Heart left ventricle (tissue), 16 donors: ENCODE results near the gene ARFGAP1. TPM values are rescaled to one million over a fixed set of nuclear protein-coding genes. Genes with fewer than 3 reads are reported as not detected.

Experiments
- ATAC-seq, 4 donors: fragments of 200-7000 bp; cut with Tn5 transposase; one replicate each; pipeline ENCODE4 v1.9.1; 2020 to 2022; ENCODE audit warnings: moderate library complexity in 4 of 4, mild to moderate bottlenecking in 3 of 4, moderate number of reproducible peaks in 1 of 4
- DNase-seq, 5 donors: peaks; one replicate each; pipeline ENCODE4 v3.0.0-alpha.2; 2020
- H3K27ac ChIP-seq, 12 donors: fragments of 200-600 bp; sonication (generic) in 4 of 12; one replicate each; pipeline versions ENCODE4 v1.5.0 to v1.8.0; 2016 to 2022; ENCODE audit warnings: mild to moderate bottlenecking in 2 of 12
- H3K27me3 ChIP-seq, 9 donors: fragments of 200-600 bp; sonication (generic) in 2 of 9; one replicate each; pipeline versions ENCODE4 v1.5.1 to v1.8.0; 2016 to 2022; ENCODE audit warnings: mild to moderate bottlenecking in 3 of 9
- H3K36me3 ChIP-seq, 9 donors: fragments of 200-600 bp; sonication (generic) in 2 of 9; one replicate each; pipeline versions ENCODE4 v1.5.0 to v1.8.0; 2018 to 2022; ENCODE audit warnings: mild to moderate bottlenecking in 2 of 9
- H3K4me1 ChIP-seq, 12 donors: fragments of 200-600 bp; sonication (generic) in 4 of 12; one replicate each; pipeline versions ENCODE4 v1.5.0 to v1.8.0; 2016 to 2022; ENCODE audit warnings: mild to moderate bottlenecking in 3 of 12
- H3K4me3 ChIP-seq, 12 donors: fragments of 200-600 bp; sonication (generic) in 4 of 12; one replicate each; pipeline versions ENCODE4 v1.5.0 to v1.8.0; 2017 to 2022; ENCODE audit warnings: mild to moderate bottlenecking in 9 of 12, moderate library complexity in 4 of 12
- H3K9me3 ChIP-seq, 12 donors: fragments of 200-600 bp; sonication (generic) in 4 of 12; one replicate each; pipeline versions ENCODE4 v1.5.0 to v1.8.0; 2016 to 2022; ENCODE audit warnings: mild to moderate bottlenecking in 1 of 12
- CTCF ChIP-seq, 12 donors: fragments of 200-600 bp; sonication (generic) in 4 of 12; IDR thresholded peaks; one replicate each; pipeline versions ENCODE4 v1.5.0 to v1.8.0; 2018 to 2022; ENCODE audit warnings: antibody characterized with exemption in 12 of 12, mild to moderate bottlenecking in 5 of 12
- POLR2A ChIP-seq, 2 donors: fragments of 450-650 bp; IDR thresholded peaks; one replicate each; pipeline ENCODE4 v1.6.1; 2017; ENCODE audit warnings: antibody characterized with exemption in 2 of 2, mild to moderate bottlenecking in 2 of 2, moderate library complexity in 2 of 2
- WGBS, 4 donors: extraction: QIAGEN DNeasy Blood & Tissue Kit in 2 of 4; methylation state at CpG; one replicate each; pipeline versions ENCODE4 v1.1.5 to v1.1.7; 2013 to 2018; 5-methylcytosine and 5-hydroxymethylcytosine counted together
- intact Hi-C, 10 donors: fragments of 100-400 bp; cut with DNase I; formaldehyde crosslinking; loops; one replicate each; pipeline versions ENCODE4 v1.11.1 to v1.14.2; 2022
- polyA plus RNA-seq, 2 donors: library from polyadenylated mRNA; stranded (reverse); fragments of 200-250 nt; gene quantifications; one replicate each; pipeline ENCODE4 v1.2.3, GENCODE V29; 2013
- total RNA-seq, 9 donors: library from RNA; depleted of rRNA in 2 of 9; stranded (reverse); fragments of >200 nt in 2 of 9; fragmentation: NEBNext Ultra II Directional in 3 of 9; extraction: Animal tissue kit (Norgen Biotek cat#: 25700) in 3 of 9; gene quantifications; one replicate each; pipeline versions ENCODE4 v1.1.0 to v1.2.4, GENCODE V29; 2016 to 2023
- donor health status: ischemic (EF 13 %, LVEDD 7.1; RV severe dilation, severe dysfunction).
- donor health status: healthy with polysubstance abuse.
- donor health status: DM: no; HTN: yes; CAD: no.
- donor health status: DM: no; HTN: no; CAD: no.
- donor health status: ischemic (EF 25% LVEDD 6.9; RV normal size, moderate dysfunction).
- donor health status: ischemic (EF 25% LVEDD 5.7; RV mildly dilated, moderate dysfunction).
- donor health status: healthy.
- donor health status: DM: yes; HTN: yes; CAD: no.
- donor health status: ischemic (EF 35%, LVEDD 5.7; RV mildly dilated, moderate dysfunction).
- donor health status: nonischemic (EF 11% LVEDD 7.7; RV severe dilation, severe dysfunction).
- donor health status: DM: yes; HTN: yes; CAD: no.
- donor health status: PGD.
- donor health status: ischemic (EF 29% LVEDD 5.4; RV normal size, mild dysfunction).
- donor health status: nonischemic (EF 23%, LVEDD 6.1; RV moderate dilation, normal function).

Gene ARFGAP1
- total and polyA plus RNA-seq, 11 donors: 14.3 to 51.6 (median 29.5) TPM

GRCh38 chr20:63293456-63293855 is 20.8 kb downstream of the ARFGAP1 start:
- ATAC-seq (no peak), DNase-seq (peak in 2 of 5 donors; percentile 12 to 53)
- intact Hi-C loops: no loop called here
- no peaks in the 10 kb centered on the region for H3K9me3 ChIP-seq
- peaks cover 0 to 7% (median 0%) of the 10 kb centered on the region in 12 donors for H3K4me1 ChIP-seq
- no peak overlapping the region for H3K4me3 ChIP-seq
- WGBS, 4 donors: 30 to 66% (median 60%) methylated on average over 2 to 11 of the region's 11 CpGs
- H3K27ac ChIP-seq: no peak overlapping the region
- H3K36me3 ChIP-seq: peaks cover 0 to 11% (median 5%) of the 10 kb centered on the region in 9 donors
- TF ChIP-seq POLR2A (IDR thresholded peaks at IDR 0.05) (no peak), CTCF (IDR thresholded peaks at IDR 0.05) (no peak)
- H3K27me3 ChIP-seq: peaks cover 16 to 49% (median 37%) of the 10 kb centered on the region in 9 donors

- 60 to 92% (median 75%) methylated on average over 8 to 22 of the region's 22 CpGs for WGBS, 4 donors
- DNase-seq (peak in 1 of 5 donors; percentile 8), ATAC-seq (no peak)
- Histone ChIP-seq H3K27ac (no peak overlapping the region), H3K9me3 (no peaks in the 10 kb centered on the region), H3K4me1 (peaks cover 0 to 7% (median 0%) of the 10 kb centered on the region in 12 donors), H3K27me3 (peaks cover 16 to 54% (median 39%) of the 10 kb centered on the region in 9 donors), H3K4me3 (no peak overlapping the region), H3K36me3 (peaks cover 0 to 6% (median 0%) of the 10 kb centered on the region in 9 donors)
- TF ChIP-seq POLR2A (IDR thresholded peaks at IDR 0.05) (no peak), CTCF (IDR thresholded peaks at IDR 0.05) (no peak)
- intact Hi-C loops: no loop called here
Observed at GRCh38 chr20:63293871-63294535, 21.4 kb downstream of the ARFGAP1 start.

GRCh38 chr20:63294536-63294900 is 21.9 kb downstream of the ARFGAP1 start:
- no peak for TF ChIP-seq CTCF (IDR thresholded peaks at IDR 0.05)
- no peak for TF ChIP-seq POLR2A (IDR thresholded peaks at IDR 0.05)
- ATAC-seq (no peak), DNase-seq (peak in 2 of 5 donors; percentile 28 to 57)
- H3K4me1 ChIP-seq: peaks cover 0 to 7% (median 0%) of the 10 kb centered on the region in 12 donors
- no peak overlapping the region for H3K4me3 ChIP-seq
- WGBS, 4 donors: 79 to 97% (median 83%) methylated on average over 5 to 12 of the region's 12 CpGs
- peaks cover 0 to under 1% (median 0%) of the 10 kb centered on the region in 9 donors for H3K36me3 ChIP-seq
- no peaks in the 10 kb centered on the region for H3K9me3 ChIP-seq
- H3K27ac ChIP-seq: no peak overlapping the region
- H3K27me3 ChIP-seq: peaks cover 16 to 59% (median 39%) of the 10 kb centered on the region in 9 donors
- intact Hi-C loops: no loop called here

GRCh38 chr20:63295018-63295417 is 22.4 kb downstream of the ARFGAP1 start:
- ATAC-seq: no peak
- intact Hi-C loops: no loop called here
- TF ChIP-seq POLR2A (IDR thresholded peaks at IDR 0.05): no peak
- no peak for TF ChIP-seq CTCF (IDR thresholded peaks at IDR 0.05)
- peaks cover 17 to 64% (median 39%) of the 10 kb centered on the region in 9 donors for H3K27me3 ChIP-seq
- H3K4me1 ChIP-seq: peaks cover 0 to 7% (median 0%) of the 10 kb centered on the region in 12 donors
- no peaks in the 10 kb centered on the region for H3K9me3 ChIP-seq
- H3K4me3 ChIP-seq: no peak overlapping the region
- peak in 2 of 5 donors; percentile 15 to 47 for DNase-seq
- H3K27ac ChIP-seq: no peak overlapping the region
- WGBS, 4 donors: 36 to 53% (median 40%) methylated on average over 17 to 19 of the region's 19 CpGs
- no peaks in the 10 kb centered on the region for H3K36me3 ChIP-seq
